HCT116 (cell line): Measurements from ENCODE around the gene MACROD1.

ENCODE experiments used
- CEBPB ChIP-seq: IDR thresholded peaks from 2 replicates; pipeline ENCODE4 v1.6.1; 2012; ENCODE audit warnings: low read depth
- EGR1 ChIP-seq: IDR thresholded peaks from 2 replicates; pipeline ENCODE4 v1.6.1; 2012; ENCODE audit warnings: low read depth
- POLR2A ChIP-seq: IDR thresholded peaks from 2 replicates; pipeline ENCODE4 v1.7.0; 2011; ENCODE audit warnings: borderline replicate concordance; ENCODE audit not compliant: insufficient read depth, insufficient read length; ENCODE audit errors: extremely low read depth
- POLR2AphosphoS5 ChIP-seq: IDR thresholded peaks from 2 replicates; pipeline ENCODE4 v1.6.1; 2011; ENCODE audit warnings: mild to moderate bottlenecking, low read depth, low read length, moderate library complexity
- TF ChIP-seq, protein P1 (sequence below): IDR thresholded peaks from 2 replicates; pipeline ENCODE4 v1.6.1; 2012; ENCODE audit warnings: low read depth
- TF ChIP-seq, protein P2 (sequence below), 3 experiments: fragments of 200-600 bp in 1 of 3; sonication (generic) in 1 of 3; IDR thresholded peaks in 2 of 3; conservative IDR thresholded peaks in 1 of 3; 2 replicates each; pipeline ENCODE4 v1.5.1; 2012 to 2017; ENCODE audit warnings: low read depth in 2 of 3, low read length in 2 of 3, antibody characterized with exemption in 1 of 3, borderline replicate concordance in 1 of 3, control low read depth in 1 of 3, mild to moderate bottlenecking in 1 of 3, mixed read lengths in 1 of 3, mixed run types in 1 of 3, moderate library complexity in 1 of 3; ENCODE audit not compliant: insufficient read depth in 1 of 3

DNA sequence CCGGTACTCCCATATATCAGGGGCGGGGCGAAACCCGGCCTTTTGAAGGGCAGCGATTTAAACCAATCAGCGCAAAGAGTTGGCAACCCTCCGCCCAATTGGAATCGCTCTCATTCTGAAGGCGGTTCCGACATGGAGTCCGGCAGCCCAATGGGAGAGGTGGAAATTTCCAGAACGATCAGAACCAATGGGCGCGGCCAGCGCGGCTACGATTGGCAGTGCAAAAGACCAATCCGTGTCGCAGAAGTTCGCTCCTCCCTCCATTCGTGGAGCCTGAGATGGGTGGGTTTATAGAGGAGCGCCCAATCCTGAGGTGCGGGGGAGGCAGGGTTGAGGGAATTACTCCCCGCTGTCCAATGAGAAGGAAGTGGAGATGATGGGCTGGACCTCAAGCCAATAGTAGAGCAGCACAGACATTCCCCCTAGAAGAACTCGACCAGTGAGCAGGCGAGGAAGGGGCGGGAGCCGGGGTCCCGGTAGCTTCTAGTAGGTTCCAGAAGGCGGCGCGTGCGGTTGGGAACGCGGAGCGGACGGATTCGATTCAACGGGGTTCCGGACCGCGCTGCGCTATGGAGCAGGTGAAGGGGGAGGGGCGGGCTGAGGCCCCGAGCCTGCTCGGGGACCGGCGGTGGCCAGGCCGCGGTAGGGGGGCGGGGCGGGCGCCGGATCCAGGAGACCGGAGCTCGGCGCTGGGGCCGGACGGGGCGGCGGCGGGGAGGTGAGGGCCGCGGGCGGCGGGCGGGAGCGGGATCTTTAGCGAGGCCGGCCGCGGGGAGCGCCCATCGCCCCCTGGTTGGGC lies 20.0 kb upstream of the MACROD1 start, which contains the start of gene STIP1:
- TF ChIP-seq, protein P1, sequence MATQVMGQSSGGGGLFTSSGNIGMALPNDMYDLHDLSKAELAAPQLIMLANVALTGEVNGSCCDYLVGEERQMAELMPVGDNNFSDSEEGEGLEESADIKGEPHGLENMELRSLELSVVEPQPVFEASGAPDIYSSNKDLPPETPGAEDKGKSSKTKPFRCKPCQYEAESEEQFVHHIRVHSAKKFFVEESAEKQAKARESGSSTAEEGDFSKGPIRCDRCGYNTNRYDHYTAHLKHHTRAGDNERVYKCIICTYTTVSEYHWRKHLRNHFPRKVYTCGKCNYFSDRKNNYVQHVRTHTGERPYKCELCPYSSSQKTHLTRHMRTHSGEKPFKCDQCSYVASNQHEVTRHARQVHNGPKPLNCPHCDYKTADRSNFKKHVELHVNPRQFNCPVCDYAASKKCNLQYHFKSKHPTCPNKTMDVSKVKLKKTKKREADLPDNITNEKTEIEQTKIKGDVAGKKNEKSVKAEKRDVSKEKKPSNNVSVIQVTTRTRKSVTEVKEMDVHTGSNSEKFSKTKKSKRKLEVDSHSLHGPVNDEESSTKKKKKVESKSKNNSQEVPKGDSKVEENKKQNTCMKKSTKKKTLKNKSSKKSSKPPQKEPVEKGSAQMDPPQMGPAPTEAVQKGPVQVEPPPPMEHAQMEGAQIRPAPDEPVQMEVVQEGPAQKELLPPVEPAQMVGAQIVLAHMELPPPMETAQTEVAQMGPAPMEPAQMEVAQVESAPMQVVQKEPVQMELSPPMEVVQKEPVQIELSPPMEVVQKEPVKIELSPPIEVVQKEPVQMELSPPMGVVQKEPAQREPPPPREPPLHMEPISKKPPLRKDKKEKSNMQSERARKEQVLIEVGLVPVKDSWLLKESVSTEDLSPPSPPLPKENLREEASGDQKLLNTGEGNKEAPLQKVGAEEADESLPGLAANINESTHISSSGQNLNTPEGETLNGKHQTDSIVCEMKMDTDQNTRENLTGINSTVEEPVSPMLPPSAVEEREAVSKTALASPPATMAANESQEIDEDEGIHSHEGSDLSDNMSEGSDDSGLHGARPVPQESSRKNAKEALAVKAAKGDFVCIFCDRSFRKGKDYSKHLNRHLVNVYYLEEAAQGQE: no peak
- no peak for TF ChIP-seq EGR1
- TF ChIP-seq, protein P2, sequence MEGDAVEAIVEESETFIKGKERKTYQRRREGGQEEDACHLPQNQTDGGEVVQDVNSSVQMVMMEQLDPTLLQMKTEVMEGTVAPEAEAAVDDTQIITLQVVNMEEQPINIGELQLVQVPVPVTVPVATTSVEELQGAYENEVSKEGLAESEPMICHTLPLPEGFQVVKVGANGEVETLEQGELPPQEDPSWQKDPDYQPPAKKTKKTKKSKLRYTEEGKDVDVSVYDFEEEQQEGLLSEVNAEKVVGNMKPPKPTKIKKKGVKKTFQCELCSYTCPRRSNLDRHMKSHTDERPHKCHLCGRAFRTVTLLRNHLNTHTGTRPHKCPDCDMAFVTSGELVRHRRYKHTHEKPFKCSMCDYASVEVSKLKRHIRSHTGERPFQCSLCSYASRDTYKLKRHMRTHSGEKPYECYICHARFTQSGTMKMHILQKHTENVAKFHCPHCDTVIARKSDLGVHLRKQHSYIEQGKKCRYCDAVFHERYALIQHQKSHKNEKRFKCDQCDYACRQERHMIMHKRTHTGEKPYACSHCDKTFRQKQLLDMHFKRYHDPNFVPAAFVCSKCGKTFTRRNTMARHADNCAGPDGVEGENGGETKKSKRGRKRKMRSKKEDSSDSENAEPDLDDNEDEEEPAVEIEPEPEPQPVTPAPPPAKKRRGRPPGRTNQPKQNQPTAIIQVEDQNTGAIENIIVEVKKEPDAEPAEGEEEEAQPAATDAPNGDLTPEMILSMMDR (IDR thresholded peaks at IDR 0.05 in 2 of 3, conservative IDR thresholded peaks at IDR 0.05 in 1 of 3; ENCODE audit: borderline replicate concordance in 1 of 3, insufficient read depth in 1 of 3, low read depth in 2 of 3, low read length in 2 of 3): peak in 2 of 3 experiments; percentile 15 to 29; a peak in 1 of 6 replicates
- peak; percentile 86 for TF ChIP-seq POLR2AphosphoS5
- TF ChIP-seq CEBPB: no peak
- peak; percentile 39 for TF ChIP-seq POLR2A
